GM19397 (cell line): ENCODE results near the gene CLEC4D.
"Not testable (repeated sequence)": the region's sequence is repeated elsewhere in the genome, so short reads cannot be mapped to it uniquely, and the experiment has no call there.

ENCODE experiments used
- ATAC-seq: cut with Tn5 transposase; IDR thresholded peaks from one replicate; pipeline ENCODE4 v1.9.1; 2021; ENCODE audit warnings: mild to moderate bottlenecking, moderate library complexity; ENCODE audit not compliant: unreplicated experiment

Gene CLEC4D

GRCh38 chr12:8527250-8528130 lies 14.2 kb downstream of the CLEC4D start:
- ATAC-seq = no peak

GRCh38 chr12:8532045-8532444 lies 18.7 kb downstream of the CLEC4D start:
- ATAC-seq = no peak

- ATAC-seq = not testable (repeated sequence)
Measured at GRCh38 chr12:8537820-8538219, 24.5 kb downstream of the CLEC4D start.

- ATAC-seq = not testable (repeated sequence)
Measured at GRCh38 chr12:8540831-8541230, 27.5 kb downstream of the CLEC4D start, which contains the start of gene CLEC4E. Gene CLEC4E, minus strand, starts transcription at chr12:8540905. Its CDS starts 108 bp downstream, at chr12:8540797.

GRCh38 chr12:8541562-8541961 lies 28.3 kb downstream of the CLEC4D start:
- ATAC-seq = no peak

GRCh38 chr12:8544295-8544694 lies 31.0 kb downstream of the CLEC4D start:
- ATAC-seq = no peak

GRCh38 chr12:8546591-8546990 lies 33.3 kb downstream of the CLEC4D start:
- no peak for ATAC-seq

- ATAC-seq = no peak
Measured at GRCh38 chr12:8547645-8548044, 34.3 kb downstream of the CLEC4D start.

GRCh38 chr12:8548192-8548591 lies 34.9 kb downstream of the CLEC4D start:
- no peak for ATAC-seq

- ATAC-seq = no peak
Measured at GRCh38 chr12:8549381-8549780, 36.1 kb downstream of the CLEC4D start.

GRCh38 chr12:8553088-8553627 lies 39.9 kb downstream of the CLEC4D start:
- ATAC-seq = no peak

GRCh38 chr12:8554451-8555195 lies 41.3 kb downstream of the CLEC4D start:
- ATAC-seq = no peak

GRCh38 chr12:8556531-8557097 lies 43.3 kb downstream of the CLEC4D start:
- ATAC-seq = no peak

- ATAC-seq = no peak
Measured at GRCh38 chr12:8559676-8560075, 46.4 kb downstream of the CLEC4D start.

GRCh38 chr12:8561011-8561410 lies 47.7 kb downstream of the CLEC4D start:
- no peak for ATAC-seq

- ATAC-seq = no peak
Measured at GRCh38 chr12:8562310-8562709, 49.0 kb downstream of the CLEC4D start.

- no peak for ATAC-seq
Measured at GRCh38 chr12:8563356-8563755, 50.1 kb downstream of the CLEC4D start.

GRCh38 chr12:8564656-8565055 lies 51.4 kb downstream of the CLEC4D start:
- ATAC-seq = no peak

- ATAC-seq = not testable (repeated sequence)
Measured at GRCh38 chr12:8566052-8566451, 52.7 kb downstream of the CLEC4D start.

- ATAC-seq = no peak
Measured at GRCh38 chr12:8566525-8566924, 53.2 kb downstream of the CLEC4D start.
